Endothelial cell of umbilical vein (primary cell): ENCODE measurements around the gene ADCY9. TPM values are rescaled to one million over a fixed set of nuclear protein-coding genes. Genes with fewer than 3 reads are reported as not detected.

Experiments used
- BruUV-seq: library from RNA; stranded (reverse); fragments of 400-500 nt; replicated peaks from 2 replicates; lab custom pipeline; 2021; lab: Mats Ljungman, UMichigan
- CTCF ChIA-PET: fragments of 300-600, 350-600 bp; sonication (Branson Sonifier 250); formaldehyde crosslinking; loops from one replicate; lab custom pipeline; 2021; ENCODE audit warnings: antibody characterized with exemption, inconsistent platforms; lab: Charles Lee
- POLR2A ChIA-PET: fragments of 300-600, 350-600 bp; sonication (Branson Sonifier 250); formaldehyde crosslinking; loops from one replicate; lab custom pipeline; 2021; ENCODE audit warnings: antibody characterized with exemption, inconsistent platforms; lab: Charles Lee
- DNase-seq: peaks from one replicate; pipeline ENCODE4 v3.0.0-alpha.2; 2011; ENCODE audit warnings: low read depth, low spot score
- FAIRE-seq: peaks from 2 replicates; lab custom pipeline; 2011; peaks lifted over from hg19 to GRCh38; lab: Jason Lieb, UNC
- H2AFZ ChIP-seq: 2 replicates; pipeline ENCODE4 v1.6.0; 2012; ENCODE audit warnings: low read depth, low read length, control low read depth, inconsistent platforms
- H3K27ac ChIP-seq: 2 replicates; pipeline ENCODE4 v1.5.1; 2011; ENCODE audit warnings: low read depth, mild to moderate bottlenecking, control low read depth, low read length, moderate library complexity; ENCODE audit not compliant: insufficient read depth
- H3K27me3 ChIP-seq, 2 experiments: 2 replicates each; pipeline versions ENCODE4 v1.6.0 to v1.6.1; 2011; ENCODE audit warnings: low read length in 2 of 2, mixed read lengths in 1 of 2; ENCODE audit not compliant: control insufficient read depth in 2 of 2, insufficient read depth in 2 of 2
- H3K36me3 ChIP-seq, 2 experiments: 2 replicates in 1 of 2; 3 replicates in 1 of 2; pipeline ENCODE4 v1.5.1; 2011; ENCODE audit warnings: low read length in 2 of 2, mild to moderate bottlenecking in 1 of 2, moderate library complexity in 1 of 2; ENCODE audit not compliant: control insufficient read depth in 2 of 2, insufficient read depth in 2 of 2; ENCODE audit errors: extremely low read depth in 1 of 2
- H3K4me1 ChIP-seq: 3 replicates; pipeline ENCODE4 v1.5.1; 2011; ENCODE audit warnings: mild to moderate bottlenecking, low read length; ENCODE audit not compliant: control insufficient read depth, insufficient read depth; ENCODE audit errors: extremely low read depth
- H3K4me2 ChIP-seq: 2 replicates; pipeline ENCODE4 v1.6.1; 2011; ENCODE audit warnings: low read length, control low read depth, mixed read lengths; ENCODE audit not compliant: insufficient read depth
- H3K4me3 ChIP-seq, 3 experiments: fragments of 200-600 bp in 1 of 3; sonication (generic), shearing (Covaris generic) in 1 of 3; replicated peaks in 1 of 3; 2 replicates each; pipeline ENCODE4 v1.5.1; 2011 to 2016; ENCODE audit warnings: control low read depth in 3 of 3, low read length in 3 of 3, mild to moderate bottlenecking in 2 of 3, inconsistent platforms in 1 of 3, low read depth in 1 of 3, moderate library complexity in 1 of 3; ENCODE audit not compliant: insufficient read depth in 1 of 3
- H3K79me2 ChIP-seq: 2 replicates; pipeline ENCODE4 v1.6.0; 2012; ENCODE audit warnings: low read length, inconsistent platforms; ENCODE audit not compliant: control insufficient read depth, insufficient read depth
- H3K9ac ChIP-seq: replicated peaks from 2 replicates; pipeline ENCODE3; 2011; ENCODE audit warnings: low read length, control low read depth; ENCODE audit not compliant: insufficient read depth; ENCODE audit errors: extremely low read depth
- H3K9me1 ChIP-seq: replicated peaks from 3 replicates; pipeline ENCODE4 v1.6.0; 2011; ENCODE audit warnings: mild to moderate bottlenecking, low read length; ENCODE audit not compliant: control insufficient read depth, insufficient read depth; ENCODE audit errors: extremely low read depth
- H3K9me3 ChIP-seq: replicated peaks from 2 replicates; pipeline ENCODE4 v1.5.1; 2012; ENCODE audit warnings: low read length, inconsistent platforms; ENCODE audit not compliant: control insufficient read depth, insufficient read depth
- H4K20me1 ChIP-seq: replicated peaks from 2 replicates; pipeline ENCODE3; 2011; ENCODE audit warnings: mild to moderate bottlenecking, low read length; ENCODE audit not compliant: control insufficient read depth, insufficient read depth; ENCODE audit errors: extremely low read depth
- FOS ChIP-seq: IDR thresholded peaks from 2 replicates; pipeline ENCODE4 v1.6.1; 2011; ENCODE audit warnings: mild to moderate bottlenecking, low read length, moderate library complexity, borderline replicate concordance; ENCODE audit not compliant: insufficient read depth
- GATA2 ChIP-seq: IDR thresholded peaks from 2 replicates; pipeline ENCODE4 v1.7.0; 2011; ENCODE audit warnings: low read depth, mild to moderate bottlenecking, moderate library complexity, mixed read lengths, low read length; ENCODE audit not compliant: insufficient read length, insufficient read depth
- POLR2AphosphoS5 ChIP-seq: IDR thresholded peaks from 2 replicates; pipeline ENCODE4 v1.6.1; 2012; ENCODE audit warnings: low read depth, mild to moderate bottlenecking, control low read depth, low read length, moderate library complexity; ENCODE audit not compliant: insufficient read depth
- dilution Hi-C: fragments of 300-500 bp; cut with MboI; formaldehyde crosslinking; loops from one replicate; pipeline ENCODE4 v1.15.0; 2019; ENCODE audit warnings: low sequenced_read_pairs; ENCODE audit not compliant: extremely low pct_ligation_motif_present
- intact Hi-C: fragments of 100-400 bp; cut with micrococcal nuclease; formaldehyde crosslinking; loops from one replicate; pipeline ENCODE4 v1.10.0; 2022
- polyA plus RNA-seq, 4 experiments: library from polyadenylated mRNA; depleted of rRNA in 3 of 4; stranded (reverse) in 3 of 4; unstranded in 1 of 4; fragments of >200 nt; gene quantifications; 2 replicates each; pipeline versions ENCODE4 v1.2.1 to v1.2.3, GENCODE V29; 2011 to 2012; ENCODE audit warnings: missing spikeins in 1 of 4
- total RNA-seq: library from RNA; stranded (reverse); gene quantifications from 2 replicates; pipeline ENCODE4 v1.2.3, GENCODE V29; 2021
- TF ChIP-seq, protein P1 (sequence below): IDR thresholded peaks from 2 replicates; pipeline ENCODE4 v1.6.1; 2011; ENCODE audit not compliant: insufficient read depth, insufficient read length
- TF ChIP-seq, protein P2 (sequence below), 2 donors: IDR thresholded peaks; 1 replicate in 1 of 2; 2 replicates in 1 of 2; pipeline ENCODE4 v1.5.1; 2011; ENCODE audit warnings: low read length in 2 of 2, mild to moderate bottlenecking in 2 of 2, moderate library complexity in 2 of 2, control low read depth in 1 of 2, inconsistent platforms in 1 of 2, low read depth in 1 of 2; ENCODE audit not compliant: insufficient read depth in 1 of 2; ENCODE audit errors: extremely low read depth in 1 of 2

Gene ADCY9
- total and polyA plus RNA-seq, 2 donors (not counting 3 experiments of a cell fraction or from before 2014, with no cell fraction given), result 6.8 to 14.0 TPM

DNA sequence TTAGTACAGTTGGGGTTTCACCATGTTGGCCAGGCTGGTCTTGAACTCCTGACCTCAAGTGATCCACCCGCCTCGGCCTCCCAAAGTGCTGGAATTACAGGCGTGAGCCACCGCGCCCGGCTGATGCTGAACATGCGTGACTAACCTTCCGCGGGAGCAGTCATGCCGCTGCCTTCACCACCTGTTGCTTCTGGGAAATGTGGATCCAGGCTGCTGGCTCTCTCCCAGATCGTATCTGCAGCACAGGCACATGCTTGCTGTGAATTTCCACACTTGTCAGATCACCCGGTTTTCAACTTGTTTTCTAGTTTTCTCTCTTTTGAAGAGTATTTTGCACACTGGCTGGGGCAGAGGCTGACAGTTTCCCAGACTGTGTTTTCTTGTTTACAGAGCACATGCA, 97.9 kb downstream of the ADCY9 start:
- Histone ChIP-seq H2AFZ (no peak overlapping the region), H3K27ac (no peak overlapping the region), H4K20me1 (no peaks in the 10 kb centered on the region), H3K9me1 (no peaks in the 10 kb centered on the region), H3K27me3 (no peaks in the 10 kb centered on the region), H3K4me3 (no peak overlapping the region), H3K4me1 (peaks cover 6% of the 10 kb centered on the region), H3K9me3 (no peaks in the 10 kb centered on the region), H3K4me2 (no peak overlapping the region), H3K36me3 (no peaks in the 10 kb centered on the region), H3K79me2 (no peaks in the 10 kb centered on the region), H3K9ac (no peak overlapping the region)
- FAIRE-seq (no peak), DNase-seq (no peak)
- TF ChIP-seq, protein P1, sequence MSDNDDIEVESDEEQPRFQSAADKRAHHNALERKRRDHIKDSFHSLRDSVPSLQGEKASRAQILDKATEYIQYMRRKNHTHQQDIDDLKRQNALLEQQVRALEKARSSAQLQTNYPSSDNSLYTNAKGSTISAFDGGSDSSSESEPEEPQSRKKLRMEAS, result no peak
- TF ChIP-seq, protein P2, sequence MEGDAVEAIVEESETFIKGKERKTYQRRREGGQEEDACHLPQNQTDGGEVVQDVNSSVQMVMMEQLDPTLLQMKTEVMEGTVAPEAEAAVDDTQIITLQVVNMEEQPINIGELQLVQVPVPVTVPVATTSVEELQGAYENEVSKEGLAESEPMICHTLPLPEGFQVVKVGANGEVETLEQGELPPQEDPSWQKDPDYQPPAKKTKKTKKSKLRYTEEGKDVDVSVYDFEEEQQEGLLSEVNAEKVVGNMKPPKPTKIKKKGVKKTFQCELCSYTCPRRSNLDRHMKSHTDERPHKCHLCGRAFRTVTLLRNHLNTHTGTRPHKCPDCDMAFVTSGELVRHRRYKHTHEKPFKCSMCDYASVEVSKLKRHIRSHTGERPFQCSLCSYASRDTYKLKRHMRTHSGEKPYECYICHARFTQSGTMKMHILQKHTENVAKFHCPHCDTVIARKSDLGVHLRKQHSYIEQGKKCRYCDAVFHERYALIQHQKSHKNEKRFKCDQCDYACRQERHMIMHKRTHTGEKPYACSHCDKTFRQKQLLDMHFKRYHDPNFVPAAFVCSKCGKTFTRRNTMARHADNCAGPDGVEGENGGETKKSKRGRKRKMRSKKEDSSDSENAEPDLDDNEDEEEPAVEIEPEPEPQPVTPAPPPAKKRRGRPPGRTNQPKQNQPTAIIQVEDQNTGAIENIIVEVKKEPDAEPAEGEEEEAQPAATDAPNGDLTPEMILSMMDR (IDR thresholded peaks at IDR 0.05; ENCODE audit: extremely low read depth in 1 of 2, insufficient read depth in 1 of 2, low read depth in 1 of 2, low read length in 2 of 2), result no peak
- TF ChIP-seq GATA2 (no peak), FOS (no peak), POLR2AphosphoS5 (no peak)
- intact Hi-C loops, result loop anchor here (10.0 kb wide), 1 partner anchor 236 kb away; no protein-coding TSS in a partner anchor
- dilution Hi-C loops, result no loop called here
- no TSS peak for BruUV-seq
- ChIA-PET CTCF (no interaction called here), POLR2A (no interaction called here)
